GM12873 (cell line): ENCODE data around the gene DNAAF5.

ENCODE experiments used
- TF ChIP-seq, protein P1 (sequence below): IDR thresholded peaks from 2 replicates; pipeline ENCODE4 v1.5.1; 2012; ENCODE audit warnings: low read depth, mild to moderate bottlenecking, moderate library complexity, low read length, control low read depth; ENCODE audit not compliant: insufficient read depth; ENCODE audit errors: missing control alignments

Gene DNAAF5

DNA sequence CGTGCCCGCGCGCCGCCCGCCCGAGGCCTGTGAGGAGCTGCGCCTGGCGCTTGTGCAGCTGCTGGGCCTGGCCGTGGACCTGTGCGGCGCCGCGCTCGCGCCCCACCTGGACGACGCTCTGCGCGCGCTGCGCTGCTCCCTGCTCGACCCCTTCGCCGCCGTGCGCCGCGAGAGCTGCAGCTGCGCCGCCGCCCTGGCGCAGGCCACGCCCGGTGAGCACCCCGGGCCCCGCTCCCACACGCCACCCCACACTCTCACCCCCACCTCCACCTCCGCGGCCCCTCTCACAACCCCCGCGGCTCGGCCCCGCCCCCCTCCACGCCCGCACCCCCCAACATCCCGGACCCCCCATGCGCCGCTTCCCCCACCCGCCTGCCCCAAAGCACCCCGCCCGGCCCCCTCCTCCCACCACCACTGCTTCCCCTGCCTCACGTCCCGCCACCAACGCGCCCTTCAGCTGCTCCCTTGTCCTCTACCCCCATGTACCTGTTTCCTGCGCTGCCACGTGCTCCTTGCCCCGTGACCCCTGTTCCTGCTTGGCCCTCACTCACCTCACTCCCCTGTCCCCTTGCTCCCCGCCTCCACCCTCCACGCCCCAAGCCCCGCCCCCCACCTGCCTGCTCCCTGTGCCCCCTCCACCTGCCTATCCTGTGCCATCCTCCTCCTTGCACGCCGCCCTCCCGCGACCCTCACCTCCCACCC is 756 bp downstream of the DNAAF5 start, which contains the start of gene PRKAR1B:
Gene PRKAR1B (minus strand): TSS at position 178 of the 702 bp plus-strand sequence. CDS start 15,776 bp downstream, outside the sequence.
- TF ChIP-seq, protein P1, sequence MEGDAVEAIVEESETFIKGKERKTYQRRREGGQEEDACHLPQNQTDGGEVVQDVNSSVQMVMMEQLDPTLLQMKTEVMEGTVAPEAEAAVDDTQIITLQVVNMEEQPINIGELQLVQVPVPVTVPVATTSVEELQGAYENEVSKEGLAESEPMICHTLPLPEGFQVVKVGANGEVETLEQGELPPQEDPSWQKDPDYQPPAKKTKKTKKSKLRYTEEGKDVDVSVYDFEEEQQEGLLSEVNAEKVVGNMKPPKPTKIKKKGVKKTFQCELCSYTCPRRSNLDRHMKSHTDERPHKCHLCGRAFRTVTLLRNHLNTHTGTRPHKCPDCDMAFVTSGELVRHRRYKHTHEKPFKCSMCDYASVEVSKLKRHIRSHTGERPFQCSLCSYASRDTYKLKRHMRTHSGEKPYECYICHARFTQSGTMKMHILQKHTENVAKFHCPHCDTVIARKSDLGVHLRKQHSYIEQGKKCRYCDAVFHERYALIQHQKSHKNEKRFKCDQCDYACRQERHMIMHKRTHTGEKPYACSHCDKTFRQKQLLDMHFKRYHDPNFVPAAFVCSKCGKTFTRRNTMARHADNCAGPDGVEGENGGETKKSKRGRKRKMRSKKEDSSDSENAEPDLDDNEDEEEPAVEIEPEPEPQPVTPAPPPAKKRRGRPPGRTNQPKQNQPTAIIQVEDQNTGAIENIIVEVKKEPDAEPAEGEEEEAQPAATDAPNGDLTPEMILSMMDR, result no peak

DNA sequence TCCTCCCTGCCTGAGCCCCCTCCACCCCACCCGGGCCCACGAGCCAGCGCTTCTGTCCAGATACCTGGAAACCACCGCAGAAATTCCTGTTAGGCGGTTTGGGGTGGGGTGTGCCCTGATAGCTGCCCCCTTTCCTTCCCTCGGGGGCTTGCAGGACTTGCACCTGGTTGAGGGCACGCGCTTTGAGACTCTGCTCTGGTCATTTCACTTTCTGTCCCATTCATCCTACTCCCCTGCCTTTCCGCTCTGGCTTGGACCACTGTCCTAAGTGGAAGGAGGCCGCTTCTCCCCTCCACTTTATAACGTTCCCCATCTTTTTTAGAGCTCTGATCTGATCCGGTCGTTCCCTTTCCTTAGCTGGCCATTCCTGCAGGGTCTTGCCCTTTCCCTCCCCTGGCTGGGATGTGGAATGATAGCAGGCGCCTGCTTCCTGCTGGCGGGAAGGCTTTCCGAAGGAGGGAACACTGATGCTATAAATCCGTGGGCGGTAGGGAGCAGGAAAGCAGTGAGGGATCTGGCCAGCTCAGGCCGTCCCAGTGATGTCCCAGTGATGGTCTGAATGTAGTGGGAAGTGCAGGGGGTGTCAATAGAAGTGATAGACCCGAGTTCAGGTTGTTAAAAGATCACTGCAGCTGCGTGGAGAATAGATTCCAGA is 1.4 kb downstream of the DNAAF5 start:
- TF ChIP-seq, protein P1, result no peak

DNA sequence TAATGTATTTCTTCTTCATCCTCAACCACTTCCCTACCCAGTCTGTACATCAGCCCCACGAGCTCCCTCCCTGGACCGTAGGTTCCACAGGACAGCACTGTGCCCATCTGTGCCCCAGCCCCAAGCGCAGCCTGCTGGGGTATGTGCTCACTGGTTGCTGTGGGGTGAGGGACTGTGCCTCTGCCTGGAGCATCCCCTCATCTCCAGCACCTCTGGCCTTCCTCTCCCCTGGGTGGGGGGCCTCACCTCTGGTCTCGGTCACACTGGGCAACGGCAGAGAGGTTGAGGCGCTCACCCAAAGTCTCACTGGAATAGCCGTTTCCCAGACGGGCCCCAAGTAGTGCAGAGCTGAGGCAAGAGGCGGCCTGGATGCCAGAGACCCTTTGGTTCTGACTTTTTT is 2.1 kb downstream of the DNAAF5 start:
- TF ChIP-seq, protein P1, result no peak

DNA sequence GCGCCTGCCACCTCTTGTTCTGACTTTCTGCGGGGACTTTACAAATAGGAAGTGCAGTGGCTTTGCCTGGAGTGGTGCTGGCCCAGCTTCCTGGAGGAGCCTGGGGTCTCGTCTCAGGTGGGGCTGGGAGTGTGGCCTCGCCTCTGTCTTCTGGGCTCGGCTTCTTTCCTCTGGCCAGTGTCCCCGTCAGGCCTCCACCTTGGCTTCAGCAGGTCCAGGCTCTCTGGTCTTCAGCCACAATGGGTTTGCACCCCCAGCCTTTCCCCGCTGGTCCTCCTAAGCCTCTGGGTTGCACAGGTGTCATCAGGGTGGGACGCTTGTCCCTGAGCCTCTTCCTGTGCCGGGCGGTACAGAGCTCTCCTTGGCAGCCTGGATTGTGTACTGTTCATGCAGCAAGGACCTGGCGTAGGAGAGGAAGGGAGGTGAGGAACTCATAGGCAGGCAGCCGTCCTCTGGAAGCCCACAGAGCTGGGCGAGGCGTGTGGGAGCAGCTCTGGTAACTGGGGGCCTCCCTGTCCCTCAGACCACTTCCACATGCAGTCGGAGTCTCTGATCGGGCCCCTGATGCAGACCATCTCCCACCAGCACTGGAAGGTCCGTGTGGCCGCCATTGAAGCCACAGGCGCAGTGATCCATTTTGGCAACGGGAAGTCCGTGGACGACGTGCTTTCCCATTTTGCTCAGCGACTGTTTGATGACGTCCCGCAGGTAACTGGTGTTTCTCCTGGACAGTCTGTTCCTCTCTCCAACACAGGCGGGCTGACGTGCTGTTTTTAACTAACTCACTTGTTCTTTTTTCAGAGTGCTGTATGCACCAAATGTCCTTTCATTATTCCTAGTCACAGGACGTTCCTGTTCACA is 2.9 kb downstream of the DNAAF5 start:
- TF ChIP-seq, protein P1, result no peak

DNA sequence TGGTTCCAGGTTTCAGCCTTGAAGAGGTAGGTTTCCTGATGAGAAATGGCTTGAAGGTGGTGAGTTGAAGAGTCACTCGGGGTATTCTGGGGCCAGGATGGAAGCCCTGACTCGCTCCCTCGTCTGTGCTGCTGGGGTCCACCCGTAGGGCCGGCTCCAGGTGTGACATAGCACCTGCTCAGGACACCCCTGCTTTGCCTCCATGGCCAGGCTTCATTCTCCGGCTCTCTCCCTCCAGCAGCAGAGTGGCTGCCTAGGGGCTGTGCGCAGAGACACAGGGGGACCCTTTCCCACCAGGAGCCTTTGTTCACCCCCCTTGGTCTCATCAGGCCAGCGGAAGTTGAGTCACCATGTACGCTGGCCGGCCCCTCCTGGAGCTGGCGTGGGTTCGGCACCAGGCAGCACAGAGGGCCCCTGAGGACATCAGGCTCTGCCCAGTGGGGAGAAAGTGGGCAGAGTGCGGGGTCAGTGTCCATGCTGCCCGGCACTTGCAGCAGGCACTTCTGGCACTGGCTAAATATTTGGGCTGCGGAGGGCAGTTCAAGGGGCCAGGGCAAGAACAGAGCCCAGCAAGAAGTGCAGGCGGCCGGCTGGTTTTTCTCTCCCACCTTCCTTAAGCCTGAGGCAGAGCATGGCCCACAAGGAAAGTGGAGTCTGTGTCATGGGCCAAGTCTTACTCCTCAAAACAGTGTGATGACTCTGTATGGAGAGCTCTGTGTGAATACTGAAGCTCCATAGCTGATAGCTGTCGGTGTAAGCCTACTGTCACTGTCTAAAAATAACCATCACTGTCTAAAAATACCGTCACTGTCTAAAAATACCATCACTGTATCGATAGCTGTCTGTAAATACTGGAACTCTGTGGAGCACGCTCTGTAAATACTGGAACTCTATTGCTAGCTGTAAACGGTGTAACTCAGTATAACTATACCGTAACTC is 4.3 kb downstream of the DNAAF5 start:
- TF ChIP-seq, protein P1, result no peak

DNA sequence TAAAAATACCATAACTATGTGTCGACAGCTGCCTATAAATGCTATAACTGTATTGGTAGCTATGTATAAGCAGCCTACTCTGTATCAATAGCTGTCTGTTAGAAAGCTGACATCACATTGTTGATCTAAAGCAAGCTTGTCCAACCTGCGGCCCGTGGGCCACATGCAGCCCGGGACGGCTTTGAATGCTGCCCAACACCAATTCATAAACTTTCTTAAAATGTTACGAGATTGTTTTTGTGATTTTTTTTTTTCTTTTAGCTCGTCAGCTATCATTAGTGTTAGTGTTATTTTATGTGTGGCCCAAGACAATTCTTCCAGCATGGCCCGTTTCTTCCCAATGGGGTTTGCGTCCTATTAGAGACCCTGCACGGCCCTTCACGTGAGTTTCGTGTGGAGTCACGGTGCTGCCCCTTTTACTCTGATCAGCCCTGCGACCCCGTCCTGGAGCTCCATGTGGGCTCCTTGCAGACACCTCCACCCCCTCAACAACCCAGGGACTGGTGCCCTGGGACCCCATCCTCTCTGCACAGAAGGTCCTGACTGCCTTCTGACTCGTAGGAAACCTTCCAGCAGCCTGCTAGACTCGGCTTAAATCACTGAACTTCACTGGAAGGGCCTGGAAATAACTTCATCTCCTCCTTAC is 5.1 kb downstream of the DNAAF5 start:
- TF ChIP-seq, protein P1, result no peak
